NB4 (cell line): ENCODE data around the gene HK3.

ENCODE experiments used
- POLR2A ChIP-seq: IDR thresholded peaks from 2 replicates; pipeline ENCODE4 v1.6.1; 2011; ENCODE audit warnings: mild to moderate bottlenecking; ENCODE audit not compliant: insufficient read length; ENCODE audit errors: extremely low read depth
- TF ChIP-seq, protein P1 (sequence below): IDR thresholded peaks from one replicate; pipeline ENCODE4 v1.5.1; 2012; ENCODE audit warnings: low read depth, low read length
- TF ChIP-seq, protein P2 (sequence below): IDR thresholded peaks from 2 replicates; pipeline ENCODE4 v1.6.1; 2011; ENCODE audit warnings: low read depth, low read length

DNA sequence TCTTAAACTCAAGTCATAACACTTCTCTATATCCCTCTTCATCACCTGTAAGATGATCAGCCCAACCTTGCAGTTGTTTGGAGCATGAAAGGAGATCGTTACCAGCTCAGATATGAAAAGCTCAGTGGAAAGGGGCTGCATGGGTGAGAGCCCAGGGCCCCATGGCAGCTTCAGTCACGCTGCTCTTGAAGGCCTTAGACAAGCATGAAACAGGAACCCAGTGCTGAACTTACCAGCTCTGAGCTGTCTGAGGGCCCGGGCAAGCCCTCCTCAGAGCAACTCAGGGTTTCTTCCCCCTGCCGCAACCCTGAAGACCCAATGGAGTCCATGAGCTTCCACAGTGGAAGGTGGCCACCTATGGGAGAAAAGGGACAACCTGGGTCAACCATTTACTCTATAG lies 3.3 kb downstream of the HK3 start:
- TF ChIP-seq, protein P1, sequence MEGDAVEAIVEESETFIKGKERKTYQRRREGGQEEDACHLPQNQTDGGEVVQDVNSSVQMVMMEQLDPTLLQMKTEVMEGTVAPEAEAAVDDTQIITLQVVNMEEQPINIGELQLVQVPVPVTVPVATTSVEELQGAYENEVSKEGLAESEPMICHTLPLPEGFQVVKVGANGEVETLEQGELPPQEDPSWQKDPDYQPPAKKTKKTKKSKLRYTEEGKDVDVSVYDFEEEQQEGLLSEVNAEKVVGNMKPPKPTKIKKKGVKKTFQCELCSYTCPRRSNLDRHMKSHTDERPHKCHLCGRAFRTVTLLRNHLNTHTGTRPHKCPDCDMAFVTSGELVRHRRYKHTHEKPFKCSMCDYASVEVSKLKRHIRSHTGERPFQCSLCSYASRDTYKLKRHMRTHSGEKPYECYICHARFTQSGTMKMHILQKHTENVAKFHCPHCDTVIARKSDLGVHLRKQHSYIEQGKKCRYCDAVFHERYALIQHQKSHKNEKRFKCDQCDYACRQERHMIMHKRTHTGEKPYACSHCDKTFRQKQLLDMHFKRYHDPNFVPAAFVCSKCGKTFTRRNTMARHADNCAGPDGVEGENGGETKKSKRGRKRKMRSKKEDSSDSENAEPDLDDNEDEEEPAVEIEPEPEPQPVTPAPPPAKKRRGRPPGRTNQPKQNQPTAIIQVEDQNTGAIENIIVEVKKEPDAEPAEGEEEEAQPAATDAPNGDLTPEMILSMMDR: no peak
- no peak for TF ChIP-seq POLR2A
- TF ChIP-seq, protein P2, sequence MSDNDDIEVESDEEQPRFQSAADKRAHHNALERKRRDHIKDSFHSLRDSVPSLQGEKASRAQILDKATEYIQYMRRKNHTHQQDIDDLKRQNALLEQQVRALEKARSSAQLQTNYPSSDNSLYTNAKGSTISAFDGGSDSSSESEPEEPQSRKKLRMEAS: no peak
